Measurements from ENCODE around the gene CASQ2. TPM values are rescaled to one million over a fixed set of nuclear protein-coding genes. Genes with fewer than 3 reads are reported as not detected.

The CASQ2 gene
- total RNA-seq, 1 donor from 2014 or later: 0.11 TPM

DNA sequence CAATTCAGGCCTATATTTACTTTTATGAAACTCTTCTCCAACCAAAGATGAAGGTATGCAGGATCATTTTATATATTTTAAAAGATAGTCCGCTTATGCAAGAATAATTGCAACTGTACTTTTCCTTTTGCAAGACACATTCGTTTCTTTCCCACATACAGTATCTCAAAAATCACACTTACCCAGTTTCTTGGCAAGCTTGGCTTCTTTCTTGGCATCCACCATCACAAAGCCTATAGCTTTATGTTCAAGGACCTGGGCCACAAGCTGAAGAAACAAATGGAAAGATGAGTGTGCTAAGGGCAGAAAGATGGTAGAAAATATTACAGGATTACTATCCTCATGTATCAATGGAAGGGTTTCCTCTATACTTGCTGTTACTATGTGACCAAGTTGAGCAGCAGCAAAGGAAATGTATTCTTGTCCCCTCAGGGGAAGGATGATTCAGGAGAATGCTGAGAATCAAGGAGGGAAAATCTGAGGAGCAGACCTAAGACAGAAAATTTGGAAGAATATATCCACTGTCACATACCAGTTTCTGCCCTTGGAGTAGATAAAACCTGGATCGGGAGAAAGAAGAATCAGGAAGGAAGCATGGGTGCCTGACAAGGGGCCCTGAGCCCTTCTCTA is 23.8 kb downstream of the CASQ2 start:
- no peaks in the 10 kb centered on the region for H3K9me3 Mint-ChIP-seq (ENCODE audit: unreplicated experiment)
- no peak for FAIRE-seq

DNA sequence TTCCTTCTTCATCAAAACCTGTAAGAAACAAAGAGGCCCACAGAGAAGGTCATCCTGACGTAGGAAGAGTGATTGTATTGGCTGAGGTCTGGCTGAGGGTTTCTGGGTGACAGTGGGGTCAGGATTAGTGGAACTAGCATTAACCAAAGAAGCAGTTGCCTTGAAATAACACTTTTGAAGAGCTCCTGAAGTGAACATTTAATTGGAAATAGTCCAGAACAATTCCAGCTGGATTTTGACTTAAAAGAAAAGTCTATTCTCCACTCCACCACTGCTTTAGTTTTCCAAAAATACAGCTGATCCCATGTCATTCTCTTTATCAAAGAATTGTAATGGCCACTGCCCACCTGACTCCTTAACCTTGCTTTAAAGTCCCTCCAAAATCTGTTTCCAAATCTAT is 27.7 kb downstream of the CASQ2 start:
- H3K4me2 ChIP-seq (ENCODE audit: low read length): no peak overlapping the region
- no peak overlapping the region for H3K27ac Mint-ChIP-seq (ENCODE audit: unreplicated experiment)
- no peaks in the 10 kb centered on the region for H3K36me3 Mint-ChIP-seq (ENCODE audit: low read depth, unreplicated experiment)
- no peak for FAIRE-seq
- no peaks in the 10 kb centered on the region for H3K79me2 ChIP-seq (ENCODE audit: insufficient read depth, low read length)
- H3K27ac ChIP-seq (ENCODE audit: low read depth, low read length): no peak overlapping the region
- no peaks in the 10 kb centered on the region for H3K36me3 ChIP-seq (ENCODE audit: insufficient read depth, low read length)
- H3K4me1 ChIP-seq (ENCODE audit: insufficient read depth, low read length): no peaks in the 10 kb centered on the region
- no peaks in the 10 kb centered on the region for H3K9me3 Mint-ChIP-seq (ENCODE audit: unreplicated experiment)
- no peak overlapping the region for H3K4me3 Mint-ChIP-seq (ENCODE audit: unreplicated experiment)
- peaks cover 5% of the 10 kb centered on the region for H3K27me3 ChIP-seq (ENCODE audit: insufficient read depth, low read length)
- H2AFZ ChIP-seq (ENCODE audit: low read depth, low read length): no peak overlapping the region
- no peaks in the 10 kb centered on the region for H3K9me3 ChIP-seq (ENCODE audit: insufficient read depth, low read depth, low read length)
- peaks cover 5% of the 10 kb centered on the region for H3K27me3 Mint-ChIP-seq (ENCODE audit: low read depth, unreplicated experiment)
- no peaks in the 10 kb centered on the region for H4K20me1 ChIP-seq (ENCODE audit: insufficient read depth, low read length)
- H3K4me1 Mint-ChIP-seq (ENCODE audit: low read depth, unreplicated experiment): no peaks in the 10 kb centered on the region
- H3K9ac ChIP-seq (ENCODE audit: low read length): no peak overlapping the region
- no peak for DNase-seq (ENCODE audit: low read depth)
- H3K4me3 ChIP-seq (ENCODE audit: insufficient read depth, low read depth, low read length): no peak overlapping the region
- no peak for TF ChIP-seq CTCF (IDR thresholded peaks at IDR 0.05; ENCODE audit: insufficient read depth, low read depth, low read length)
- no peak for TF ChIP-seq EZH2 (IDR thresholded peaks at IDR 0.05; ENCODE audit: insufficient read depth, low read length)

More for the DNA sequence above, 23.8 kb downstream of the CASQ2 start:
- peaks cover 5% of the 10 kb centered on the region for H3K4me1 Mint-ChIP-seq (ENCODE audit: low read depth, unreplicated experiment)
- H3K79me2 ChIP-seq (ENCODE audit: insufficient read depth, low read length): no peaks in the 10 kb centered on the region
- H2AFZ ChIP-seq (ENCODE audit: low read depth, low read length): no peak overlapping the region
- peaks cover 3% of the 10 kb centered on the region for H3K27me3 Mint-ChIP-seq (ENCODE audit: low read depth, unreplicated experiment)
- H3K27ac Mint-ChIP-seq (ENCODE audit: unreplicated experiment): no peak overlapping the region
- H3K36me3 ChIP-seq (ENCODE audit: insufficient read depth, low read length): no peaks in the 10 kb centered on the region
- no peaks in the 10 kb centered on the region for H4K20me1 ChIP-seq (ENCODE audit: insufficient read depth, low read length)
- no peak overlapping the region for H3K4me2 ChIP-seq (ENCODE audit: low read length)
- no peak overlapping the region for H3K4me3 Mint-ChIP-seq (ENCODE audit: unreplicated experiment)
- peaks cover 2% of the 10 kb centered on the region for H3K27me3 ChIP-seq (ENCODE audit: insufficient read depth, low read length)
- H3K36me3 Mint-ChIP-seq (ENCODE audit: low read depth, unreplicated experiment): no peaks in the 10 kb centered on the region
- no peaks in the 10 kb centered on the region for H3K9me3 ChIP-seq (ENCODE audit: insufficient read depth, low read depth, low read length)
- no peak overlapping the region for H3K27ac ChIP-seq (ENCODE audit: low read depth, low read length)
- no peak overlapping the region for H3K9ac ChIP-seq (ENCODE audit: low read length)
- no peak for DNase-seq (ENCODE audit: low read depth)
- TF ChIP-seq CTCF (IDR thresholded peaks at IDR 0.05; ENCODE audit: insufficient read depth, low read depth, low read length) (no peak), EZH2 (IDR thresholded peaks at IDR 0.05; ENCODE audit: insufficient read depth, low read length) (no peak)
- no peak overlapping the region for H3K4me3 ChIP-seq (ENCODE audit: insufficient read depth, low read depth, low read length)
- H3K4me1 ChIP-seq (ENCODE audit: insufficient read depth, low read length): peaks cover 6% of the 10 kb centered on the region

DNA sequence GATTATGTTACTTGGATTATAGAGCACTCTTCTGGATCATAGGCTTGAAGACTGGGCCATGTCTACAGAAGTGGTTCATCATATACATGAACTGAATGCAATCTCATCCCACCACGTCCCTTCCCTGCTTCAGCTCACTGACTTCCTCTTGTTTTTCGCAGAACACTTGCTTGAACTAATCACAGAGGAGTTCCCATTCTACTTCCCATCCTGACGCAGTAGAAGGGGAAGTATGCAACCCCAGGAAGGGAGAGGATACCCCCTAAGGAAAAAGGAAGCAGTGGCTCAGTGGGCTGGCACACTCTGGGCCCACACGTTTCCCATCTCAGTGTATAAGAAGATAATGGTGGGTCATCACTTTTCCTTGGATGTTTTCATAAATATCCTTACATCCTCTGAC is 36.2 kb downstream of the CASQ2 start:
- H3K27me3 ChIP-seq (ENCODE audit: insufficient read depth, low read length): peaks cover 2% of the 10 kb centered on the region
- Mint-ChIP-seq H3K9me3 (ENCODE audit: unreplicated experiment) (no peaks in the 10 kb centered on the region), H3K4me3 (ENCODE audit: unreplicated experiment) (no peak overlapping the region), H3K4me1 (ENCODE audit: low read depth, unreplicated experiment) (peaks cover 12% of the 10 kb centered on the region), H3K36me3 (ENCODE audit: low read depth, unreplicated experiment) (no peaks in the 10 kb centered on the region), H3K27me3 (ENCODE audit: low read depth, unreplicated experiment) (peaks cover 3% of the 10 kb centered on the region), H3K27ac (ENCODE audit: unreplicated experiment) (no peak overlapping the region)
- H3K27ac ChIP-seq (ENCODE audit: low read depth, low read length): no peak overlapping the region
- TF ChIP-seq CTCF (IDR thresholded peaks at IDR 0.05; ENCODE audit: insufficient read depth, low read depth, low read length) (no peak), EZH2 (IDR thresholded peaks at IDR 0.05; ENCODE audit: insufficient read depth, low read length) (no peak)
- H3K4me1 ChIP-seq (ENCODE audit: insufficient read depth, low read length): no peaks in the 10 kb centered on the region
- no peak for DNase-seq (ENCODE audit: low read depth)
- no peaks in the 10 kb centered on the region for H3K79me2 ChIP-seq (ENCODE audit: insufficient read depth, low read length)
- no peak overlapping the region for H3K4me2 ChIP-seq (ENCODE audit: low read length)
- H3K36me3 ChIP-seq (ENCODE audit: insufficient read depth, low read length): no peaks in the 10 kb centered on the region
- no peaks in the 10 kb centered on the region for H4K20me1 ChIP-seq (ENCODE audit: insufficient read depth, low read length)
- no peaks in the 10 kb centered on the region for H3K9me3 ChIP-seq (ENCODE audit: insufficient read depth, low read depth, low read length)
- H3K9ac ChIP-seq (ENCODE audit: low read length): no peak overlapping the region
- no peak overlapping the region for H3K4me3 ChIP-seq (ENCODE audit: insufficient read depth, low read depth, low read length)
- no peak for FAIRE-seq
- H2AFZ ChIP-seq (ENCODE audit: low read depth, low read length): no peak overlapping the region

All from astrocyte (in vitro differentiated cells and primary cell).